ENCODE results near the gene GLIS1.

GRCh38 chr1:53482441-53483153, 256.4 kb downstream of the GLIS1 start:
- TF ChIP-seq EZH2 (optimal IDR thresholded peaks at IDR 0.05; ENCODE audit: low read depth, low read length) (no peak), CTCF (IDR thresholded peaks at IDR 0.05; ENCODE audit: low read length) (no peak)
